PC-3 (cell line): ENCODE data around the gene PDLIM1.

Experiments used
- CTCF ChIP-seq: fragments of 300-600 bp; sonication (generic); conservative IDR thresholded peaks from 2 replicates; pipeline ENCODE4 v1.5.1; 2017; ENCODE audit warnings: antibody characterized with exemption, low read depth, mild to moderate bottlenecking, low read length
- EZH2 ChIP-seq: fragments of 300-600 bp; sonication (generic); IDR thresholded peaks from one replicate; pipeline ENCODE4 v1.6.1; 2017; ENCODE audit warnings: antibody characterized with exemption, mild to moderate bottlenecking, low read length; ENCODE audit not compliant: unreplicated experiment
- EZH2phosphoT487 ChIP-seq: fragments of 300-600 bp; sonication (generic); IDR thresholded peaks from 2 replicates; pipeline ENCODE4 v1.6.1; 2018; ENCODE audit warnings: mild to moderate bottlenecking, antibody characterized with exemption, low read length, borderline replicate concordance

- no peak for TF ChIP-seq EZH2
- TF ChIP-seq CTCF, result no peak
- no peak for TF ChIP-seq EZH2phosphoT487
Observed at GRCh38 chr10:95291365-95292039, 699 bp upstream of the PDLIM1 start.
